ENCODE measurements around the gene TYR.
"Not testable (repeated sequence)": the region's sequence is repeated elsewhere in the genome, so short reads cannot be mapped to it uniquely, and the experiment has no call there.

The TYR gene

GRCh38 chr11:89267660-89268302, 90.1 kb downstream of the TYR start:
- no peak for FAIRE-seq
- TF ChIP-seq CTCF (IDR thresholded peaks at IDR 0.05; ENCODE audit: insufficient read depth, missing control alignments), result no peak
- no peak for DNase-seq (ENCODE audit: insufficient read length, low spot score)

DNA sequence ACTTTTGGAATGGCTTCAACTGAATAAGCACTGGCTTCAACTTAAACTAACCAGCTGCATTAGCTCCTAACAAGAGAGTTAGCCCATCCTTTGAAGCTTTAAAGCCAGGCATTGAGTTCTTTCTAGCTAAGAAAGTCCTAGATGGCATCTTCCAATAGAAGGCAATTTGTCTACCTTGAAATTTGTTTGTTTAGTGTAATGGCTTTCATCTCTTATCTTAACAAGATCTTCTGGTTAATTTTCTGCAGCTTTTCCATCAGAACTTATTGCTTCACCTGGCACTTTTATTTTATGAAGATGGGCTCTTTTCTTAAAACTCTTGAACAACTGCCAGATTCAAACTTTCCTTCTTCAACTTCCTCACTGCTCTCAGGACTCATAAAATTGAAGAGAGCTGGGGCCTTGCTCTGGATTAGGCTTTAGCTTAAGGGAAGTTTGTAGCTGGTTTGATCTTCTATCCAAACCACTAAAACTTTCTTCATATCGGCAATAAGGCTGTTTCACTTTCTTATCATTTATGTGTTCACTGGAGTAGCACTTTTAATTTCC, 94.9 kb downstream of the TYR start:
- FAIRE-seq, result peak; percentile 46
- DNase-seq (ENCODE audit: insufficient read length, low spot score), result not testable (repeated sequence)

DNA sequence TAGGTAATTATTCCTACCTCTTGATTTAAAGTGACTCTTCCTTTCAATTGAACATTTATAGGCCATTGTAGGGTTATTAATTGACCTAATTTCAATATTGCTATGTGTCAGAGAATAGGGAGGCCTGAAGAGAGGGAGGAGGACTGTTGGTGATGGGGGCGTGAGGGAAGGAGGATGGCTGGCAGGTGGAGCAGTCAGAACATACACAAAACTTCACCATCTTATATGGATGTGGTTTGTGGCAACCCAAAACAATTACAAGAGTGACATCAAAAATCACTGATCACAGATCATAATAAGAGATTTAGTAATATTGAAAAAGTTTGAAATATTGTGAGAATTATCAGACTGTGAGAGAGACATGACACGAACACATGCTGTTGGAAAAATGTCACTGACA, 95.5 kb downstream of the TYR start:
- not testable (repeated sequence) for FAIRE-seq; DNase-seq (ENCODE audit: insufficient read length, low spot score)

- DNase-seq (ENCODE audit: insufficient read length, low spot score), result no peak
- no peak for TF ChIP-seq CTCF (IDR thresholded peaks at IDR 0.05; ENCODE audit: insufficient read depth, missing control alignments)
- no peak for FAIRE-seq
These were observed 98.3 kb downstream of the TYR start for GRCh38 chr11:89275966-89276365.

DNA sequence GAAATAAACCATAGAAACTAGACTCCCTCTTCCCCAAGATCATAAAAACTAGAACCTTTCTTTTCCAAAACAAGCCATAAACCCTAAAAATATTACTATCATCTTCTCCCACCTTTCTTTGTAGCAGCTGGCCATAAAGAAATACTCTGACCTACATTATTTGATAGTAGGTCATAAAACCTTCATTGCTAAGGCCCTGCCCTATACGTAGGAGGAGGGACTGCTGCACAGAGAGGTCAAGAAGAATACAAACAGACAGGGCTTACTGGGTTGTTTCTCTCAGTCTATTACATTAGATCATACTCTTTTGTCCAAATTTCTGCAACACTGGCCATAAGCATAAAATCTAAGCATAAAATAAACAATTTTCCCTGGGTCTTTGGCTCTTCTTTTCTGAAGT, 101.5 kb downstream of the TYR start:
- no peak for FAIRE-seq
- DNase-seq (ENCODE audit: insufficient read length, low spot score), result no peak
- TF ChIP-seq CTCF (IDR thresholded peaks at IDR 0.05; ENCODE audit: insufficient read depth, missing control alignments), result no peak

DNA sequence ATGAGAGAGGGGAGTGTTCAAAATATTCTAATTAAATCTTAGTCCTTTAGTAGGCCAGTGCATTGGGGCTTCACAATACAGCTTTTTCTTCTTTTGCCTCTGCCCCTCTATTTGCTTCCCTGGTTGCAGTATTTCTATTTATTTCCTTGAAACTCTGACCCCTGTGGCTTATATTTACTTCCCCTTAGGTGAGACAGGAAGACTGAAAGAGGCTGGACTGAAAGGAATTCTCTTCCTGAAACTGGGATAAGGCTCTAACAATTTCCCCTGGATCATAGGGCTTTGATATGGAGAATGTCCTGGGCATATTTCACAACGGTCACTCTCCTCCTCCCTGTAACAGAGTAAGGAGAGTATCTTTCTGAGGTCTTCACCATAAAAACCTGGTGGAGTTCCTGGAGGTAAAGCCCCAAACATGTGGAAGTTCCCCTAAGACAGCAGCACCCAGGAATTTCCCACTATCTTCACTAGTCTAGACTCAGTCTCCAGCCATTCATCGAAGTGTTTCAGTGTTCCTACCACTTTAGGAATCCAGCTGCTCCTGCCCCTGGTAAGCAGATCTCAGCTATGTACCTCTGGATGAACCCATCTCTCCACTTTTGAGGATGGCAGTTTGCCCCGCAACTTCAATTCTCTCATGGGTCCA, 103.5 kb downstream of the TYR start:
- DNase-seq (ENCODE audit: insufficient read length, low spot score); FAIRE-seq: not testable (repeated sequence)

DNA sequence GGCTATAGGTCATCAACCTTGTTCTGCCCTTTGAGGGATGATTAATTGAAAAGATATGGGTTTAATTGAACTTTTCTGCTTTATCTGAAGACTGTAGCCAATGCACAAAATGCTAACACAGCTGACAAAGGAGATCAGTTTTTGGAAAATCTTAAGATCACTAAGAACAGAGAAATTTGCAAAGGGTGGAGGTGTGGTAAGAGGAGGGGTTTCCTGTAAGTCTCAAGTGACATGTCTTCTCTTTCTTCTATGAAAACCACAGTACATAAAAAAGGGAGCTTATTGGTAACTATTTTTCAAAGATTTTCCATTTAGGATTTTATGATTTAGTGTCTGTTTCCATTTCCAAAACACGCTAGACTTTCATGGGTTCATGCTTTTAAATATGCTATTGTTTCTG, 108.9 kb downstream of the TYR start:
- not testable (repeated sequence) for FAIRE-seq; DNase-seq (ENCODE audit: insufficient read length, low spot score)

DNA sequence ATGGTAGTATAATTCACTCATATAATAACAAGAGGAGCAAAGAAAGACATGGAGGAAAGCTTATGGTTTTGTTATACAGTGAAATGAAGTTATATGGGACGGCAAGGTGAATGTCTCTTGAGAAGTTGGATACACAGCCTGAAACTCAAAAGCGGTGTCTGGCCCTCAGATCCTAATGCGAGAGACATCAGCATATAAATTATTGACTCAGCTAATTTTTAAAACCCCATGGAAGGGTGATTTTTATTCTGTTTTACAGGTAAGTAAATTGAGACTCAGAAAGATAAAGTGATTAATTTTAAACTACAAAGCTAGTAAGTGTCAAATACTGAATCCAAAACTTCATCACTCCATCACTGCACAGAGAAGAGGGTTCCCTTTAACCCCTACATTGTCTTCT, 110.3 kb downstream of the TYR start:
- FAIRE-seq; DNase-seq (ENCODE audit: insufficient read length, low spot score): not testable (repeated sequence)

DNA sequence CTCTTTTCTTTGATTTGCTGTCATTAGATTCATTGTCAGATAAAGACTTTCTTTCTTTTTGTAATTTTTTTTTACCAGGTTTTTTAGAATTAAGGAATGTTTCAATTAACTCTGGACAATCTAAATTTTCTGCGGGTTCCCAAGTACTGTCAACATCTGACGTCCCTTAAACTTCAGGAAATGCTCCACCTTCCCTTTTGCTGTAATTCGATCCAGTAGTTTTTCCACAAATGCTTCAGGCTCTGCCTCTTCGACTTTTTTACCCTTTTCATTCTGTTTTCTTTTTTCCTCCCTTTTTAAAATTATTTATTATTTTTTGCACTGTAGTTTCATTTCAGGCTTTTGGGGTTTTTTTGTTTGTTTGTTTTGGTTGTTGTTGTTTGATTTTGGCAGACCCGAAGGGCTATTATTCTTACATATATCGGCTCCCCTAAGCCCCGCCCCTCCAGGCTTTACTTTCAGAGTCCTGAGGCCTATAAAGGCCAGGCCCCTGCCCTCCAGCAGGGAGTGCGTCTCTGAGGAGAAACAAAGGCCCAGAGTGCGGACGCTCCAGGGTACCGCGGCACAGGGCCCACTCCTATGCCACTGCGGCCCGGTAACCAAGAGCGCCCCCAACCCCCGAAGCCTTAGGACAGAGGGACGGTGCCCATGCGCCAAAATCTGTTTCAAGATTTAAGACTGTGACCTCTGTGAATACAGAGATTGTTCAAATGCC, 116.4 kb downstream of the TYR start:
- no peak for TF ChIP-seq CTCF (IDR thresholded peaks at IDR 0.05; ENCODE audit: insufficient read depth, missing control alignments)
- DNase-seq (ENCODE audit: insufficient read length, low spot score), result no peak
- no peak for FAIRE-seq

GRCh38 chr11:89295023-89295422, 117.3 kb downstream of the TYR start:
- not testable (repeated sequence) for DNase-seq (ENCODE audit: insufficient read length, low spot score)
- peak; percentile 63 for FAIRE-seq

GRCh38 chr11:89303029-89303428, 125.4 kb downstream of the TYR start:
- not testable (repeated sequence) for DNase-seq (ENCODE audit: insufficient read length, low spot score); FAIRE-seq

GRCh38 chr11:89308272-89308671, 130.6 kb downstream of the TYR start:
- peak; percentile 51 for FAIRE-seq

DNA sequence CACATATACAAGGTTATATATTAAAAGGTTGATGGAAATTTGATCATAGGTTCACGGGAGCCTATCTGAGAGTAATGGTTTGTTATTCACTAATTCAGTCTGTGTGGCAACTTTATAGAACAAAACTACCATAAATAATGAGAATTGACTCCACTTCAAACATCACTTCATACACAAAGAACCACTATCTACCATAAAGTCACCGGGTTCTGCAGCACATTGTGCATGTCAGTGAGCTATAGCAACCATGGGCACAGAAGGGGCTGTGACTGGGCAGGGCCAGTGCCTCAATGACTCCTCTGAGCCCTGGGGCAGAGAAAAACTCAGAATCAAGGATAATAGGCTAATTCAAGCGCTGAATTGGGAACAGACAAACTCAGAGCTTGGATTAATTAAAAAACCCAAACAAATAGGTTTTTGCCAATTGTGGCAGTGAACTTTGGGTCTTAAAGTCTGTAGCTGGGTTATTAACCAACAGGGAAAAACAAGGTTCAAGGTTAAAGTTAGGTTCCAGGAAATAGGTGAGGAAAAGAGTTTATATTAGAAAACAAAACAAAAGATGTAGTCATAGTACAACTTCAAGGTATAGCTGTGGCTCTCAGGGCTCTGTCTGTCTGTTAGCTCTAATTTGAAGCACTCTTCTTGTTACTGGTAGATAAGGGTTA, 131.8 kb downstream of the TYR start:
- FAIRE-seq; DNase-seq (ENCODE audit: insufficient read length, low spot score): not testable (repeated sequence)

More at GRCh38 chr11:89308272-89308671, 130.6 kb downstream of the TYR start:
- DNase-seq (ENCODE audit: insufficient read length, low spot score), result not testable (repeated sequence)

- FAIRE-seq, result peak; percentile 25
- not testable (repeated sequence) for DNase-seq (ENCODE audit: insufficient read length, low spot score)
These were observed 132.9 kb downstream of the TYR start for GRCh38 chr11:89310607-89311006.

Data from D721Med (cell line).